Body of pancreas (tissue), 4 donors: Measurements from ENCODE around the gene RANBP3L. TPM values are rescaled to one million over a fixed set of nuclear protein-coding genes. Genes with fewer than 3 reads are reported as not detected.

Source experiments
- ATAC-seq: fragments of 150-250 bp; one replicate; pipeline ENCODE4 v1.9.1; 2016
- DNase-seq, 4 donors: peaks; one replicate each; pipeline ENCODE4 v3.0.0-alpha.2; 2019
- H3K27ac ChIP-seq, 4 donors: fragments of 200-600 bp; sonication (generic); 1 replicate in 3 of 4; 2 replicates in 1 of 4; pipeline versions ENCODE4 v1.5.1 to v1.6.1; 2016 to 2019; ENCODE audit warnings: mild to moderate bottlenecking in 1 of 4, mixed read lengths in 1 of 4, moderate library complexity in 1 of 4
- H3K27me3 ChIP-seq, 2 donors: fragments of 200-600 bp; sonication (generic); one replicate each; pipeline ENCODE4 v1.6.0; 2016; ENCODE audit warnings: mild to moderate bottlenecking in 1 of 2
- H3K36me3 ChIP-seq, 2 donors: fragments of 200-600 bp; sonication (generic); replicated peaks in 1 of 2; 2 replicates each; pipeline ENCODE4 v1.5.1; 2016; ENCODE audit warnings: low read depth in 2 of 2; ENCODE audit not compliant: insufficient read depth in 1 of 2
- H3K4me1 ChIP-seq: fragments of 200-600 bp; sonication (generic); one replicate; pipeline ENCODE4 v1.6.0; 2016
- H3K4me3 ChIP-seq, 2 donors: fragments of 200-600 bp; sonication (generic); 1 replicate in 1 of 2; 2 replicates in 1 of 2; pipeline ENCODE4 v1.5.1; 2016 to 2019
- H3K9me3 ChIP-seq, 3 donors: fragments of 200-600 bp; sonication (generic); 1 replicate in 2 of 3; 2 replicates in 1 of 3; pipeline ENCODE4 v1.5.1; 2016
- POLR2A ChIP-seq, 3 donors: fragments of 450-650 bp; IDR thresholded peaks; one replicate each; pipeline ENCODE4 v1.6.1; 2016; ENCODE audit warnings: antibody characterized with exemption in 3 of 3, mild to moderate bottlenecking in 2 of 3
- WGBS, 2 donors: methylation state at CpG; one replicate each; pipeline ENCODE4 v1.1.5; 2017; 5-methylcytosine and 5-hydroxymethylcytosine counted together
- intact Hi-C: fragments of 100-400 bp; cut with DNase I; formaldehyde crosslinking; loops from one replicate; pipeline ENCODE4 v1.15.1; 2023
- total RNA-seq, 2 donors: library from RNA; depleted of rRNA; stranded (reverse); fragments of >200 nt; gene quantifications; one replicate each; pipeline ENCODE4 v1.1.0, GENCODE V29; 2016
- TF ChIP-seq, protein P1 (sequence below), 7 experiments: fragments of 450-650 bp in 4 of 7; fragments of 200-600 bp in 3 of 7; sonication (generic) in 3 of 7; IDR thresholded peaks; one replicate each; pipeline ENCODE4 v1.5.1; 2016 to 2019; ENCODE audit warnings: antibody characterized with exemption in 7 of 7

Gene RANBP3L
- total RNA-seq, 2 donors from 2014 or later: 4.9 TPM; not detected in 1

DNA sequence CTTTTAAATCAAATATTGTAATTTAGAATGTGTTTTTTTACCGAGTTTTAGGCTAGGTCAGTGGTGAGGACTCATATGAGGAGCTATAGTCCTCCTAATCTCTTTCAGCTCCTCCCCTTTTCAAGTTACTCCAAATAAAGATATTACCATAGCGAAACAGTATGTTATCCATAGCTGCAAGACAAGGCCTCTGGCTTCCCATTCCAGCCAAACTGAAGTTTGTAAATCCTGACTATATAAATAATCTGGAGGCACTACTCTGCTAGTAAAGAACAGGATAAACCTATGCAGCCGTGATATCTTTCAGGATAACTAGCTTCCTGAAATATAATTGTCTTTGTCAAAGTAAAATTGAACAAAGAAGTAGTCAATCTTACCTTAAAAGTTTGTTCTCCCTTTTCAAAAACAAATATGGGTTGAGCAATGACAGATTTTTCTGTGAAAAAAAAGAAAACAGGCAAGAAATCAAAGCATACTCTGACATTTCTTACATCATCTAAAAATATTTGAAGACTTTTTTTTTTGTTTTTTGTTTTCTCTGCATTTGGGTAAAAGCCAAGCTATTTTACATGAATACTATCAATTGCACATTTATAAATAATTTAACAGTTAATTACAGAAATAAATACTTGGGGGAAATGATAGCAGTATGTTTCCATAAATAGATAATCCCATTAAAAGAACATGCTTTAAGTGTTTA is 30.7 kb downstream of the RANBP3L start:
- Histone ChIP-seq H3K4me3 (no peak overlapping the region), H3K9me3 (no peaks in the 10 kb centered on the region), H3K27ac (no peak overlapping the region), H3K27me3 (no peaks in the 10 kb centered on the region), H3K4me1 (no peaks in the 10 kb centered on the region), H3K36me3 (no peaks in the 10 kb centered on the region)
- intact Hi-C loops: no loop called here
- ATAC-seq (no peak), DNase-seq (no peak)
- no peak for TF ChIP-seq POLR2A (IDR thresholded peaks at IDR 0.05)
- TF ChIP-seq, protein P1, sequence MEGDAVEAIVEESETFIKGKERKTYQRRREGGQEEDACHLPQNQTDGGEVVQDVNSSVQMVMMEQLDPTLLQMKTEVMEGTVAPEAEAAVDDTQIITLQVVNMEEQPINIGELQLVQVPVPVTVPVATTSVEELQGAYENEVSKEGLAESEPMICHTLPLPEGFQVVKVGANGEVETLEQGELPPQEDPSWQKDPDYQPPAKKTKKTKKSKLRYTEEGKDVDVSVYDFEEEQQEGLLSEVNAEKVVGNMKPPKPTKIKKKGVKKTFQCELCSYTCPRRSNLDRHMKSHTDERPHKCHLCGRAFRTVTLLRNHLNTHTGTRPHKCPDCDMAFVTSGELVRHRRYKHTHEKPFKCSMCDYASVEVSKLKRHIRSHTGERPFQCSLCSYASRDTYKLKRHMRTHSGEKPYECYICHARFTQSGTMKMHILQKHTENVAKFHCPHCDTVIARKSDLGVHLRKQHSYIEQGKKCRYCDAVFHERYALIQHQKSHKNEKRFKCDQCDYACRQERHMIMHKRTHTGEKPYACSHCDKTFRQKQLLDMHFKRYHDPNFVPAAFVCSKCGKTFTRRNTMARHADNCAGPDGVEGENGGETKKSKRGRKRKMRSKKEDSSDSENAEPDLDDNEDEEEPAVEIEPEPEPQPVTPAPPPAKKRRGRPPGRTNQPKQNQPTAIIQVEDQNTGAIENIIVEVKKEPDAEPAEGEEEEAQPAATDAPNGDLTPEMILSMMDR (IDR thresholded peaks at IDR 0.05): no peak
- WGBS, 2 donors: 79 to 82% methylated on average over 3 of the region's 3 CpGs

DNA sequence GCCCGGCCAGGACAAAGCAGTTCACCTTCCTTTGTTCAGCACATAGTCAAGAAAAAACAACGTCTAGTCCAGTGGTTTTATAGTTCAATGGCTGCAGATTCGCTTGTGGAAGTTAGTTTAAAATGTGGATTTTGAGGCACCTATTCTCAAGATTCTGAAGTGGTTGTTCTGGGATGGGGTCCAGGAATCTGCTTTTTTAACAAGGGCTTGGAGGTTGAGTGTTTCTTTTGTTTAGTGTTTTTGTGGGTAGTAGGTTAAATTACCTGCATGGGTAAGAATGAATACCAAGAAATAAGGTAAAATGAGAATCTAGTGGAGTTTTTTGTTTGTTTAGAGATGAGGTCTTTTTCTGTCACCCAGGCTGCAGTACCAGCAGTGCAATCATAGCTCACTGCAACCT is 31.5 kb downstream of the RANBP3L start:
- no peak for TF ChIP-seq POLR2A (IDR thresholded peaks at IDR 0.05)
- TF ChIP-seq, protein P1 (IDR thresholded peaks at IDR 0.05): no peak
- no peaks in the 10 kb centered on the region for H3K9me3 ChIP-seq
- no peaks in the 10 kb centered on the region for H3K27me3 ChIP-seq
- no peak overlapping the region for H3K27ac ChIP-seq
- H3K36me3 ChIP-seq: no peaks in the 10 kb centered on the region
- no peak overlapping the region for H3K4me3 ChIP-seq
- intact Hi-C loops: no loop called here
- DNase-seq (no peak), ATAC-seq (no peak)
- H3K4me1 ChIP-seq: no peaks in the 10 kb centered on the region
- 73 to 91% methylated on average over 3 of the region's 3 CpGs for WGBS, 2 donors

DNA sequence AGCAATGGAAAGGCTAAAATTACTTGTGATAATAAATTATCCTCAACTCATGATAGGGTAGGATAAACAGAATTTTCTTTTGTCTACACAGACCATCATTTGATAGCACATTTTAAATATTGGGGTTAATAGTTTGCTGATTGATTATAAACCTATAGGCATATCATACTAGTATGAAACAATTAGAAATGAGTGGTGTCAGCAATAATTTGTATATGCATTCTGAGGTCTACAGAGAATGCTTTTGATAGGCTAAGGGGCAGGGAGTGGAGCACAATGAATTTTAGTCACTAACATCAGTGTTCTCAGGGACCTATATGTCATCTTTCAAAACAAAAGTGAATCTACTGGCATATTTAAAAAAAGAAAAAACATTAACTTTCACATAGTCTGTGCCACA is 32.2 kb downstream of the RANBP3L start:
- Histone ChIP-seq H3K27me3 (no peaks in the 10 kb centered on the region), H3K27ac (no peak overlapping the region), H3K36me3 (no peaks in the 10 kb centered on the region), H3K9me3 (no peaks in the 10 kb centered on the region), H3K4me1 (no peaks in the 10 kb centered on the region), H3K4me3 (no peak overlapping the region)
- no peak for DNase-seq
- no peak for TF ChIP-seq POLR2A (IDR thresholded peaks at IDR 0.05)
- TF ChIP-seq, protein P1 (IDR thresholded peaks at IDR 0.05): no peak
- no peak for ATAC-seq
- intact Hi-C loops: no loop called here

DNA sequence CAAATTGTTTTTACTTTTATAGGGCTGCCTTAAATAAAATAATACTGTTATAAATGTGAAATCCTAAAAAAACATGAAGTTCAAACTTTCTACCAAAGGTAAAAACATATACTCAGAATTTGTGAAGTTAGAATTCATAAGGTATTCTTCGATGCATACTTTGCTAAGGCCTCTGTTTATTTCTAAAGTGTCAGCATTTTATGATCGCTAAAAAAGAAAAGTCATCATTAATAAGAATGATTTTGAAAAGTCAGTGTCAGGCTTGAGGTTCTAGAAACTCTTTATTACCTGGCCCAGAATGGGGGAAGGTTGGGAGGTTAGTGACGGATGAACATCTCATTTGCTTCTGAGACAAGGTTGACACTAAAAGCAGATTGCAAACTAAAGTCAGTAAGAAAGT is 33.8 kb downstream of the RANBP3L start:
- WGBS, 2 donors: 92 to 93% methylated on average over 3 of the region's 3 CpGs
- DNase-seq (no peak), ATAC-seq (no peak)
- Histone ChIP-seq H3K9me3 (no peaks in the 10 kb centered on the region), H3K27ac (no peak overlapping the region), H3K27me3 (no peaks in the 10 kb centered on the region), H3K4me3 (no peak overlapping the region), H3K36me3 (no peaks in the 10 kb centered on the region), H3K4me1 (no peaks in the 10 kb centered on the region)
- TF ChIP-seq, protein P1 (IDR thresholded peaks at IDR 0.05): no peak
- TF ChIP-seq POLR2A (IDR thresholded peaks at IDR 0.05): no peak
- intact Hi-C loops: no loop called here

DNA sequence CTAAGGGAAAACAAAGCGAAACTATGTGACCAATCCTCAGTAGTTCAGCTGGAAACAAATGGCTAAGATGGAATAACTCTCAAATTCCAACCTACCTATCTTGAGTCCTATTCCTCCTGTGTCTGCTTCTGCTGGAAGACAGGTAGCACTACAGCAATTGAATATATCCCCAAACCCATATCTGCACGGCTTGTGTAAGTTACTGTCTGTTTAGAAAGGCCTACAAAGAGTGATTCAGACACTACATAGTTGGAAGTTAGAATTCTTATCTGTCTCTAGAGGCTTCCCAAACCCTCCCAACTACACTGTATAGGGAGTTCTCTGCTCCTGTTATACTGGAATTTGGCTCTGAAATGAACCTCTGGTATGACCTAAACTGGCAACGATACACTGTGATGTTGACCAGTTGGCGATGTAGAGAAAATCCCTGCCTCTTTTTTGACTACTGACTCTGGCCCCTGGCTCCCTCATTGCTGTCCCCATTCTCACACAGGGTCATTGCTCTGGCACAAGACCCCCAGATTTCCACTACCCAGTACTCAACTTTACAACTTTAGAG is 37.4 kb downstream of the RANBP3L start:
- no peaks in the 10 kb centered on the region for H3K27me3 ChIP-seq
- H3K9me3 ChIP-seq: no peaks in the 10 kb centered on the region
- no peak for TF ChIP-seq POLR2A (IDR thresholded peaks at IDR 0.05)
- TF ChIP-seq, protein P1 (IDR thresholded peaks at IDR 0.05): no peak
- no peak overlapping the region for H3K27ac ChIP-seq
- intact Hi-C loops: no loop called here
- no peak for ATAC-seq
- no peaks in the 10 kb centered on the region for H3K36me3 ChIP-seq
- H3K4me1 ChIP-seq: no peaks in the 10 kb centered on the region
- DNase-seq: no peak
- H3K4me3 ChIP-seq: no peak overlapping the region
- WGBS, 2 donors: 74 to 82% methylated on average over 4 of the region's 4 CpGs
